SU-DHL-6 (cell line): ENCODE data around the gene PRKAG1.

Experiments used
- H2AFZ ChIP-seq: fragments of 200-600 bp; sonication (generic); 2 replicates; pipeline ENCODE4 v1.6.1; 2014; ENCODE audit warnings: low read depth, mild to moderate bottlenecking, moderate library complexity, mixed read lengths, antibody characterized with exemption, low read length; ENCODE audit not compliant: severe bottlenecking
- H3F3A ChIP-seq: fragments of 200-600 bp; shearing (Covaris generic); 2 replicates; pipeline ENCODE4 v1.6.0; 2016; ENCODE audit warnings: antibody characterized with exemption, mild to moderate bottlenecking; ENCODE audit not compliant: insufficient read depth
- H3K27ac ChIP-seq: fragments of 200-600 bp; sonication (generic); 2 replicates; pipeline ENCODE4 v1.5.1; 2016; ENCODE audit warnings: low read depth, mild to moderate bottlenecking, low read length, moderate library complexity, mixed read lengths
- H3K27me3 ChIP-seq: fragments of 200-600 bp; sonication (generic), shearing (Covaris generic); 2 replicates; pipeline ENCODE4 v1.6.0; 2014; ENCODE audit warnings: mild to moderate bottlenecking, low read length
- H3K36me3 ChIP-seq: fragments of 200-600 bp; sonication (generic); 2 replicates; pipeline ENCODE4 v1.6.1; 2014; ENCODE audit warnings: mild to moderate bottlenecking, low read length, mixed read lengths
- H3K4me2 ChIP-seq: fragments of 300-600, 200-600 bp; shearing (Covaris generic), sonication (generic); 2 replicates; pipeline ENCODE4 v1.6.0; 2014; ENCODE audit warnings: low read length, low read depth, mild to moderate bottlenecking; ENCODE audit not compliant: poor library complexity, severe bottlenecking
- H3K4me3 ChIP-seq: fragments of 200-600 bp; sonication (generic); 2 replicates; pipeline ENCODE4 v1.5.1; 2014; ENCODE audit warnings: antibody characterized with exemption, low read length, mild to moderate bottlenecking, mixed read lengths; ENCODE audit not compliant: insufficient read depth, poor library complexity, severe bottlenecking
- H3K79me2 ChIP-seq: fragments of 200-600 bp; sonication (generic); 2 replicates; pipeline ENCODE4 v1.6.1; 2014; ENCODE audit warnings: mild to moderate bottlenecking, low read length, moderate library complexity; ENCODE audit not compliant: insufficient read depth
- H3K9ac ChIP-seq: fragments of 200-600 bp; sonication (generic); 2 replicates; pipeline ENCODE4 v1.7.0; 2014; ENCODE audit warnings: mild to moderate bottlenecking, low read length
- H3K9me2 ChIP-seq: fragments of 200-600 bp; sonication (generic); replicated peaks from 2 replicates; pipeline ENCODE4 v1.6.1; 2014; ENCODE audit warnings: low read length; ENCODE audit not compliant: insufficient read depth
- H3K9me3 ChIP-seq: fragments of 200-600 bp; sonication (generic); 2 replicates; pipeline ENCODE4 v1.6.1; 2014; ENCODE audit warnings: low read length, mixed read lengths; ENCODE audit not compliant: insufficient read depth
- H4K20me1 ChIP-seq: fragments of 200-600 bp; sonication (generic); 2 replicates; pipeline ENCODE4 v1.6.1; 2014; ENCODE audit warnings: low read depth, mild to moderate bottlenecking, antibody characterized with exemption, low read length, moderate library complexity, mixed read lengths
- CTCF ChIP-seq: fragments of 200-600 bp; sonication (generic); IDR thresholded peaks from one replicate; pipeline ENCODE4 v1.5.1; 2017; ENCODE audit warnings: antibody characterized with exemption, mild to moderate bottlenecking, low read length, moderate library complexity; ENCODE audit not compliant: insufficient read depth, poor library complexity, severe bottlenecking
- EZH2phosphoT487 ChIP-seq: fragments of 200-600 bp; sonication (generic), shearing (Covaris generic); conservative IDR thresholded peaks from 2 replicates; pipeline ENCODE4 v1.6.1; 2018; ENCODE audit warnings: mild to moderate bottlenecking, antibody characterized with exemption, low read length, moderate library complexity, mixed read lengths

The PRKAG1 gene

GRCh38 chr12:48973531-48973930, 45.0 kb downstream of the PRKAG1 start:
- H3K27me3 ChIP-seq: no peaks in the 10 kb centered on the region
- no peaks in the 10 kb centered on the region for H3K9me3 ChIP-seq
- no peaks in the 10 kb centered on the region for H3K79me2 ChIP-seq
- H2AFZ ChIP-seq: no peak overlapping the region
- no peak overlapping the region for H3K9ac ChIP-seq
- no peak overlapping the region for H3K4me3 ChIP-seq
- no peak for TF ChIP-seq CTCF
- no peak for TF ChIP-seq EZH2phosphoT487
- no peaks in the 10 kb centered on the region for H3K9me2 ChIP-seq
- H3K4me2 ChIP-seq: no peak overlapping the region
- H3F3A ChIP-seq: no peaks in the 10 kb centered on the region
- H3K27ac ChIP-seq: no peak overlapping the region
- H4K20me1 ChIP-seq: no peaks in the 10 kb centered on the region
- H3K36me3 ChIP-seq: no peaks in the 10 kb centered on the region

GRCh38 chr12:48972952-48973483, 45.6 kb downstream of the PRKAG1 start:
- H3K27me3 ChIP-seq: no peaks in the 10 kb centered on the region
- H3K9me2 ChIP-seq: no peaks in the 10 kb centered on the region
- H3K4me2 ChIP-seq: no peak overlapping the region
- no peaks in the 10 kb centered on the region for H4K20me1 ChIP-seq
- H3K79me2 ChIP-seq: no peaks in the 10 kb centered on the region
- no peaks in the 10 kb centered on the region for H3K36me3 ChIP-seq
- H3F3A ChIP-seq: no peaks in the 10 kb centered on the region
- no peaks in the 10 kb centered on the region for H3K9me3 ChIP-seq
- H3K27ac ChIP-seq: no peak overlapping the region
- no peak for TF ChIP-seq EZH2phosphoT487
- TF ChIP-seq CTCF: no peak
- no peak overlapping the region for H2AFZ ChIP-seq
- no peak overlapping the region for H3K4me3 ChIP-seq
- no peak overlapping the region for H3K9ac ChIP-seq

- Histone ChIP-seq H3K79me2 (no peaks in the 10 kb centered on the region), H3K9me2 (no peaks in the 10 kb centered on the region), H3K27me3 (no peaks in the 10 kb centered on the region), H2AFZ (no peak overlapping the region), H3F3A (no peaks in the 10 kb centered on the region), H3K9me3 (no peaks in the 10 kb centered on the region), H4K20me1 (no peaks in the 10 kb centered on the region), H3K4me3 (no peak overlapping the region), H3K27ac (no peak overlapping the region), H3K4me2 (no peak overlapping the region), H3K36me3 (no peaks in the 10 kb centered on the region), H3K9ac (no peak overlapping the region)
- TF ChIP-seq CTCF: no peak
- TF ChIP-seq EZH2phosphoT487: no peak
These were observed 46.2 kb downstream of the PRKAG1 start for GRCh38 chr12:48972213-48972951.
